Measurements from ENCODE around the gene TNNI2. TPM values are rescaled to one million over a fixed set of nuclear protein-coding genes. Genes with fewer than 3 reads are reported as not detected.

Gene TNNI2
- total and polyA plus RNA-seq, 4 donors: 0.22 to 0.28 TPM; not detected in 2

DNA sequence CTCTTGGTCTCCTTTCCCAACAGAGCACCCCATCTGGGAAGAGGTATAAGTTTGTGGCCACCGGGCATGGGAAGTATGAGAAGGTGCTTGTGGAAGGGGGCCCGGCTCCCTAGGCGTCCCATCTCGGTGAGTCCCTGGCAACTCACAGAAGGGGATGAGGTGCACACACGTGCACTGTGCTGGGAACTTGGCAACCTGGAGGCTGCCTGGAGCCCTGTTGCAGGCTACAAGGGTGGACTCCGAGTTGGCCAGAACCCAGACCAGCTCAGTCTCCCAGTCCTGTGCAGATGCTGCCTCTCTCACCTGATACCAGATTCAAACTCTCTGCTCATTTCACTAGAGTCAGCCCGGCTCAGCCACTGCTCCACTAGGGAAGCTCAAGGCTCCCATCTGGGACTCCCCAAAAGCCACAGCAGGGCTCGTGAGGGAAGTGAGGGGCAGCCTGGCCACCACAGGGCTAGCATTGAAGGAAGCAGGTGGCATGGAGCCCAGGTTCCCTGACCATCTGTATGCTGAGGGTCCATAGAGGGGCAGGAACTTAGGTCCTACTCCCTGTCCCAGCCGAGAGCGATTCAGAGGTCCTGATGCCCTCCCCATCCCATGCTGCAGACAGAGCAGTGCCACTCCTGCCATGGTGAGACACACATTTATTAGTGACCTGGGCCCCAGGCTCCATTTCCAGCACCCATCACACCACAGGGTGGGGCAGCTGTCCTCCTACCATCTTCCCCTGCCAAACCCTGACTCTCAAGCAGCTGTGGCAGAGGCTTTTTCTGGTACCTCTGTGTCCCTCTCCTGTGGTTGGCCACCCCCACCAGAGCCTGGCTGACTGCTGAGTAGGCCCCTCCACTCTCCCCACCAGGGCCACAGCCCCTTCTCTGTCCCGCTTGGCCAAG lies 48.9 kb downstream of the TNNI2 start (continued):
- no peak for TF ChIP-seq SP1 (IDR thresholded peaks at IDR 0.05)

DNA sequence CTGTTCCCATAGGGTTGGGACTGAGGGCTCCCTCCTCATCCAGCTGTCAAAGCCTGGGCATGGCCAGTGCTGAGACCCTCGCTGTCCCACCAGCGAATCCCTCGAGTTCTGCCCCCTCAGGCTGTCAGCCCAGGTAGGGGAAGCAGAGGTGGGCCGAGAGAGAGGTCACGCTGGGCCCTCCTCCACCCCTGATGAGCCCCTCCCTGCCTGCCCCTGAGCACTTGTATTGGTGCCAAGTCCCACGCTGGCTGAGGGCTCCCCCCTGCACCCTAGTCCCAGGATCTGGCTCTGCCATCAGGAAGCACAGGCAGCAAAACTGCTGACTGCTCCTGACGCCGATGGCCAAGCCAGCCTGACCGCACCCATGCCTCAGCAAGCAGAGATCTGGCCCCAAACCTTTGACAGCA lies 49.6 kb downstream of the TNNI2 start:
- Histone ChIP-seq H3K27me3 (ENCODE audit: control insufficient read depth in 4 of 4, insufficient read depth in 4 of 4, low read length in 3 of 4) (no peaks in the 10 kb centered on the region), H3K9me3 (ENCODE audit: control insufficient read depth in 4 of 4, low read length in 3 of 4) (no peaks in the 10 kb centered on the region), H3K27ac (ENCODE audit: low read depth in 1 of 2, low read length in 2 of 2) (no peak overlapping the region), H3K4me1 (ENCODE audit: control insufficient read depth in 4 of 4, insufficient read depth in 4 of 4, low read length in 3 of 4) (peaks cover 0 to 6% (median 0%) of the 10 kb centered on the region in 4 donors), H3K4me3 (ENCODE audit: low read depth in 1 of 3, low read length in 3 of 3) (no peak overlapping the region), H3K9ac (ENCODE audit: low read depth in 1 of 2, low read length in 2 of 2) (no peak overlapping the region), H3K36me3 (ENCODE audit: control insufficient read depth in 4 of 4, insufficient read depth in 3 of 4, low read depth in 1 of 4, low read length in 3 of 4) (no peaks in the 10 kb centered on the region)
- no peak for DNase-seq (ENCODE audit: low spot score)
- TF ChIP-seq YY1 (IDR thresholded peaks at IDR 0.05) (no peak), RAD21 (IDR thresholded peaks at IDR 0.05) (no peak), FOXA2 (IDR thresholded peaks at IDR 0.05) (no peak), HNF4G (IDR thresholded peaks at IDR 0.05) (no peak), SP1 (IDR thresholded peaks at IDR 0.05) (no peak), NR2F2 (IDR thresholded peaks at IDR 0.05) (no peak), EGR1 (IDR thresholded peaks at IDR 0.05; ENCODE audit: low read depth in 2 of 2) (no peak), HNF4A (conservative IDR thresholded peaks at IDR 0.05) (no peak), RXRA (IDR thresholded peaks at IDR 0.05) (no peak), FOXA1 (IDR thresholded peaks at IDR 0.05) (no peak), GABPA (IDR thresholded peaks at IDR 0.05 in 1 of 2, conservative IDR thresholded peaks at IDR 0.05 in 1 of 2) (no peak)
- TF ChIP-seq, protein P1, sequence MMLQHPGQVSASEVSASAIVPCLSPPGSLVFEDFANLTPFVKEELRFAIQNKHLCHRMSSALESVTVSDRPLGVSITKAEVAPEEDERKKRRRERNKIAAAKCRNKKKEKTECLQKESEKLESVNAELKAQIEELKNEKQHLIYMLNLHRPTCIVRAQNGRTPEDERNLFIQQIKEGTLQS (IDR thresholded peaks at IDR 0.05): no peak
- TF ChIP-seq, protein P2, sequence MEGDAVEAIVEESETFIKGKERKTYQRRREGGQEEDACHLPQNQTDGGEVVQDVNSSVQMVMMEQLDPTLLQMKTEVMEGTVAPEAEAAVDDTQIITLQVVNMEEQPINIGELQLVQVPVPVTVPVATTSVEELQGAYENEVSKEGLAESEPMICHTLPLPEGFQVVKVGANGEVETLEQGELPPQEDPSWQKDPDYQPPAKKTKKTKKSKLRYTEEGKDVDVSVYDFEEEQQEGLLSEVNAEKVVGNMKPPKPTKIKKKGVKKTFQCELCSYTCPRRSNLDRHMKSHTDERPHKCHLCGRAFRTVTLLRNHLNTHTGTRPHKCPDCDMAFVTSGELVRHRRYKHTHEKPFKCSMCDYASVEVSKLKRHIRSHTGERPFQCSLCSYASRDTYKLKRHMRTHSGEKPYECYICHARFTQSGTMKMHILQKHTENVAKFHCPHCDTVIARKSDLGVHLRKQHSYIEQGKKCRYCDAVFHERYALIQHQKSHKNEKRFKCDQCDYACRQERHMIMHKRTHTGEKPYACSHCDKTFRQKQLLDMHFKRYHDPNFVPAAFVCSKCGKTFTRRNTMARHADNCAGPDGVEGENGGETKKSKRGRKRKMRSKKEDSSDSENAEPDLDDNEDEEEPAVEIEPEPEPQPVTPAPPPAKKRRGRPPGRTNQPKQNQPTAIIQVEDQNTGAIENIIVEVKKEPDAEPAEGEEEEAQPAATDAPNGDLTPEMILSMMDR (IDR thresholded peaks at IDR 0.05; ENCODE audit: low read depth, low read length, missing input control): no peak
- TF ChIP-seq, protein P3, sequence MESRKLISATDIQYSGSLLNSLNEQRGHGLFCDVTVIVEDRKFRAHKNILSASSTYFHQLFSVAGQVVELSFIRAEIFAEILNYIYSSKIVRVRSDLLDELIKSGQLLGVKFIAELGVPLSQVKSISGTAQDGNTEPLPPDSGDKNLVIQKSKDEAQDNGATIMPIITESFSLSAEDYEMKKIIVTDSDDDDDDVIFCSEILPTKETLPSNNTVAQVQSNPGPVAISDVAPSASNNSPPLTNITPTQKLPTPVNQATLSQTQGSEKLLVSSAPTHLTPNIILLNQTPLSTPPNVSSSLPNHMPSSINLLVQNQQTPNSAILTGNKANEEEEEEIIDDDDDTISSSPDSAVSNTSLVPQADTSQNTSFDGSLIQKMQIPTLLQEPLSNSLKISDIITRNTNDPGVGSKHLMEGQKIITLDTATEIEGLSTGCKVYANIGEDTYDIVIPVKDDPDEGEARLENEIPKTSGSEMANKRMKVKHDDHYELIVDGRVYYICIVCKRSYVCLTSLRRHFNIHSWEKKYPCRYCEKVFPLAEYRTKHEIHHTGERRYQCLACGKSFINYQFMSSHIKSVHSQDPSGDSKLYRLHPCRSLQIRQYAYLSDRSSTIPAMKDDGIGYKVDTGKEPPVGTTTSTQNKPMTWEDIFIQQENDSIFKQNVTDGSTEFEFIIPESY (IDR thresholded peaks at IDR 0.05): no peak
- TF ChIP-seq, protein P4, sequence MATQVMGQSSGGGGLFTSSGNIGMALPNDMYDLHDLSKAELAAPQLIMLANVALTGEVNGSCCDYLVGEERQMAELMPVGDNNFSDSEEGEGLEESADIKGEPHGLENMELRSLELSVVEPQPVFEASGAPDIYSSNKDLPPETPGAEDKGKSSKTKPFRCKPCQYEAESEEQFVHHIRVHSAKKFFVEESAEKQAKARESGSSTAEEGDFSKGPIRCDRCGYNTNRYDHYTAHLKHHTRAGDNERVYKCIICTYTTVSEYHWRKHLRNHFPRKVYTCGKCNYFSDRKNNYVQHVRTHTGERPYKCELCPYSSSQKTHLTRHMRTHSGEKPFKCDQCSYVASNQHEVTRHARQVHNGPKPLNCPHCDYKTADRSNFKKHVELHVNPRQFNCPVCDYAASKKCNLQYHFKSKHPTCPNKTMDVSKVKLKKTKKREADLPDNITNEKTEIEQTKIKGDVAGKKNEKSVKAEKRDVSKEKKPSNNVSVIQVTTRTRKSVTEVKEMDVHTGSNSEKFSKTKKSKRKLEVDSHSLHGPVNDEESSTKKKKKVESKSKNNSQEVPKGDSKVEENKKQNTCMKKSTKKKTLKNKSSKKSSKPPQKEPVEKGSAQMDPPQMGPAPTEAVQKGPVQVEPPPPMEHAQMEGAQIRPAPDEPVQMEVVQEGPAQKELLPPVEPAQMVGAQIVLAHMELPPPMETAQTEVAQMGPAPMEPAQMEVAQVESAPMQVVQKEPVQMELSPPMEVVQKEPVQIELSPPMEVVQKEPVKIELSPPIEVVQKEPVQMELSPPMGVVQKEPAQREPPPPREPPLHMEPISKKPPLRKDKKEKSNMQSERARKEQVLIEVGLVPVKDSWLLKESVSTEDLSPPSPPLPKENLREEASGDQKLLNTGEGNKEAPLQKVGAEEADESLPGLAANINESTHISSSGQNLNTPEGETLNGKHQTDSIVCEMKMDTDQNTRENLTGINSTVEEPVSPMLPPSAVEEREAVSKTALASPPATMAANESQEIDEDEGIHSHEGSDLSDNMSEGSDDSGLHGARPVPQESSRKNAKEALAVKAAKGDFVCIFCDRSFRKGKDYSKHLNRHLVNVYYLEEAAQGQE (IDR thresholded peaks at IDR 0.05): no peak
- TF ChIP-seq, protein P5, sequence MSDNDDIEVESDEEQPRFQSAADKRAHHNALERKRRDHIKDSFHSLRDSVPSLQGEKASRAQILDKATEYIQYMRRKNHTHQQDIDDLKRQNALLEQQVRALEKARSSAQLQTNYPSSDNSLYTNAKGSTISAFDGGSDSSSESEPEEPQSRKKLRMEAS (IDR thresholded peaks at IDR 0.05): no peak
- 74% methylated on average over 9 of the region's 9 CpGs for WGBS
